Liver (tissue), 3 donors: ENCODE data around the gene SUPT4H1.

Experiments used
- CTCF ChIP-seq: fragments of 150-350 bp; IDR thresholded peaks from 2 replicates; pipeline ENCODE4 v1.5.1; 2017; ENCODE audit warnings: improper control_type of control experiment, low read depth, low read length; ENCODE audit not compliant: missing input control
- EGR1 ChIP-seq, 2 donors: IDR thresholded peaks; 2 replicates each; pipeline ENCODE4 v1.6.1; 2016 to 2018; ENCODE audit warnings: antibody characterized with exemption in 2 of 2, low read depth in 2 of 2
- FOXA1 ChIP-seq: IDR thresholded peaks from 2 replicates; pipeline ENCODE4 v1.6.1; 2016; ENCODE audit warnings: antibody characterized with exemption
- GABPA ChIP-seq, 2 donors: IDR thresholded peaks in 1 of 2; conservative IDR thresholded peaks in 1 of 2; 2 replicates each; pipeline ENCODE4 v1.6.1; 2016; ENCODE audit warnings: antibody characterized with exemption in 2 of 2, mild to moderate bottlenecking in 1 of 2, moderate library complexity in 1 of 2
- JUND ChIP-seq, 2 donors: IDR thresholded peaks; 2 replicates each; pipeline ENCODE4 v1.6.1; 2016; ENCODE audit warnings: antibody characterized with exemption in 2 of 2
- MAX ChIP-seq: IDR thresholded peaks from 2 replicates; pipeline ENCODE4 v1.6.1; 2016; ENCODE audit warnings: antibody characterized with exemption
- RAD21 ChIP-seq, 2 donors: IDR thresholded peaks; 2 replicates each; pipeline ENCODE4 v1.6.1; 2016; ENCODE audit warnings: antibody characterized with exemption in 2 of 2, mild to moderate bottlenecking in 2 of 2
- REST ChIP-seq: IDR thresholded peaks from 2 replicates; pipeline ENCODE4 v1.6.1; 2016; ENCODE audit warnings: antibody characterized with exemption, mild to moderate bottlenecking
- SP1 ChIP-seq: IDR thresholded peaks from 2 replicates; pipeline ENCODE4 v1.6.1; 2018; ENCODE audit warnings: antibody characterized with exemption, mild to moderate bottlenecking
- TAF1 ChIP-seq: conservative IDR thresholded peaks from 2 replicates; pipeline ENCODE4 v1.6.1; 2016; ENCODE audit warnings: antibody characterized with exemption, mild to moderate bottlenecking
- TF ChIP-seq, protein P1 (sequence below): IDR thresholded peaks from 2 replicates; pipeline ENCODE4 v1.6.1; 2016; ENCODE audit warnings: antibody characterized with exemption
- donor health status: healthy.
- donor health status: healthy.

DNA sequence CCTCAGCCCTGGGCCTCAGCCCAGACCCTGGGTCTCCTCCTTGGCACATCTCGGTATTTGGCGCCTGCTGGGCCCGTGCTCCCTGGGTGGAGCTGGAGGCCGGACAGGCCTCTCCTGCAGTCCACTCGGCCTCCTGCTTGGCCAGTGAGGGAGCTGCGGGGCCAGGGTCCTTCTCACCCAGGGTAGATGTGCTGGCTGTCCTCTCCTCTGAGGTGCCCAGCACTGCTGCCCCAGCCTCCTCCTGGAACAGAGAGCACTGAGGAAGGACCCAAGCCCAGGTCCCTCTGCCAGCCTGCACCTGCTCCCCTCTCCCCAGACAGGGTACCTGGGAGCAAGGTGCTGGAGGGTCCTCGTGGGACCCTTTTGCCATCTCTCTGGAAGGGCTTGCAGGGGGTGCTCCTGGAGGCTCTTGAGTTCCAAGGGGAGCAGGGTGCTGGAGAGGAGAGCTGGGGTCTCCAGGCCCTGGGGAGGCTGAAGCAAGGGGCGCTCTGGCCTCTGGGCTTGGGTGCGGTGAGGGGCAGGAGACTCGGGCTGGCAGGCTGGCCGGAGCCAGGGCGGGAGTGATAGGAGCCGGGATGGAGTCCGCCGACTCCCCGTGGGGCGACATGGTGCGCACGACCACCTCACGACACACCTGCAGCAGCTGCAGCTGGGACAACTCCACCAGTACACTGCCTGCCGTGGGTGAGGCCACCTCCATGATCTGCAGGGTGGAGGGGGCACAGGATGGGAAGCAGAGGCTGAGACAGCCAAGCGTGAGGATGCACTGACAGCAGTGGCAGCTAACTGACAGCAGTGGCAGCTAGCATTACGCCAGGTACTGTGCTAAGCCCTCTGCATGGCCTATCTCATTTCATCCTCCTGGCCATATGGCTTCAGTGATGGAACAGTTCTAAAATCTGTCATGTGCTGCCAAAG, 41.2 kb downstream of the SUPT4H1 start:
- no peak for TF ChIP-seq CTCF
- no peak for TF ChIP-seq REST
- TF ChIP-seq JUND (IDR thresholded peaks at IDR 0.05), result no peak
- no peak for TF ChIP-seq GABPA (IDR thresholded peaks at IDR 0.05 in 1 of 2, conservative IDR thresholded peaks at IDR 0.05 in 1 of 2)
- TF ChIP-seq RAD21 (IDR thresholded peaks at IDR 0.05), result no peak
- TF ChIP-seq TAF1, result no peak
- TF ChIP-seq MAX, result no peak
- TF ChIP-seq, protein P1, sequence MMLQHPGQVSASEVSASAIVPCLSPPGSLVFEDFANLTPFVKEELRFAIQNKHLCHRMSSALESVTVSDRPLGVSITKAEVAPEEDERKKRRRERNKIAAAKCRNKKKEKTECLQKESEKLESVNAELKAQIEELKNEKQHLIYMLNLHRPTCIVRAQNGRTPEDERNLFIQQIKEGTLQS, result no peak
- TF ChIP-seq FOXA1, result no peak
- TF ChIP-seq SP1, result no peak
- no peak for TF ChIP-seq EGR1 (IDR thresholded peaks at IDR 0.05; ENCODE audit: low read depth in 2 of 2)
